Endothelial cell of umbilical vein (primary cell): Measurements from ENCODE around the gene NRG3.

Experiments used
- CTCF ChIP-seq, 2 donors: IDR thresholded peaks; 1 replicate in 1 of 2; 2 replicates in 1 of 2; pipeline ENCODE4 v1.5.1; 2011; ENCODE audit warnings: low read length in 2 of 2, mild to moderate bottlenecking in 2 of 2, moderate library complexity in 2 of 2, control low read depth in 1 of 2, inconsistent platforms in 1 of 2, low read depth in 1 of 2; ENCODE audit not compliant: insufficient read depth in 1 of 2; ENCODE audit errors: extremely low read depth in 1 of 2
- JUN ChIP-seq: IDR thresholded peaks from 2 replicates; pipeline ENCODE4 v1.6.1; 2011; ENCODE audit warnings: borderline replicate concordance, low read depth; ENCODE audit not compliant: insufficient read length, insufficient read depth
- POLR2AphosphoS5 ChIP-seq: IDR thresholded peaks from 2 replicates; pipeline ENCODE4 v1.6.1; 2012; ENCODE audit warnings: low read depth, mild to moderate bottlenecking, control low read depth, low read length, moderate library complexity; ENCODE audit not compliant: insufficient read depth

- no peak for TF ChIP-seq POLR2AphosphoS5
- no peak for TF ChIP-seq CTCF (IDR thresholded peaks at IDR 0.05; ENCODE audit: extremely low read depth in 1 of 2, insufficient read depth in 1 of 2, low read depth in 1 of 2, low read length in 2 of 2)
- no peak for TF ChIP-seq JUN
These were observed 193.5 kb downstream of the NRG3 start for GRCh38 chr10:82068501-82068900.
